IMR-90 (cell line): ENCODE results near the gene SOX9. TPM values are rescaled to one million over a fixed set of nuclear protein-coding genes. Genes with fewer than 3 reads are reported as not detected.

ENCODE experiments used
- ATAC-seq: fragments of 200-7000 bp; cut with Tn5 transposase; 2 replicates; pipeline ENCODE4 v1.9.1; 2020; ENCODE audit warnings: low read depth, mild to moderate bottlenecking, moderate library complexity
- BruUV-seq: library from RNA; stranded (reverse); fragments of 400-500 nt; replicated peaks from 2 replicates; lab custom pipeline; 2021; lab: Mats Ljungman, UMichigan
- CTCF ChIA-PET: fragments of 300-600 bp; formaldehyde crosslinking; extraction: SDS; loops from one replicate; lab custom pipeline; 2021; ENCODE audit warnings: antibody characterized with exemption; lab: Yijun Ruan, JAX
- POLR2A ChIA-PET: fragments of 300-600 bp; sonication (Branson Sonifier 250); formaldehyde crosslinking; loops from one replicate; lab custom pipeline; 2022; ENCODE audit warnings: antibody characterized with exemption; ENCODE audit not compliant: unreplicated experiment; lab: Charles Lee
- DNase-seq: peaks from one replicate; pipeline ENCODE4 v3.0.0; 2013
- H2AFZ ChIP-seq: replicated peaks from 2 replicates; pipeline ENCODE3; 2013; ENCODE audit warnings: low read length, mild to moderate bottlenecking; ENCODE audit not compliant: poor library complexity
- H2AK5ac ChIP-seq: 2 replicates; pipeline ENCODE4 v1.6.1; 2013; ENCODE audit warnings: low read depth, low read length, inconsistent platforms
- H2AK9ac ChIP-seq: replicated peaks from 2 replicates; pipeline ENCODE3; 2013; ENCODE audit warnings: mild to moderate bottlenecking, low read depth, low read length, moderate library complexity; ENCODE audit not compliant: poor library complexity
- H2BK120ac ChIP-seq: 2 replicates; pipeline ENCODE4 v1.6.1; 2013; ENCODE audit warnings: low read depth, low read length, inconsistent platforms
- H2BK15ac ChIP-seq: 3 replicates; pipeline ENCODE4 v1.6.1; 2013; ENCODE audit warnings: low read depth, low read length, inconsistent platforms
- H2BK20ac ChIP-seq: 2 replicates; pipeline ENCODE4 v1.6.1; 2013; ENCODE audit warnings: low read depth, mild to moderate bottlenecking, inconsistent platforms, low read length, moderate library complexity
- H2BK5ac ChIP-seq: 2 replicates; pipeline ENCODE4 v1.6.1; 2013; ENCODE audit warnings: mild to moderate bottlenecking, low read depth, low read length, inconsistent platforms; ENCODE audit not compliant: poor library complexity, severe bottlenecking
- H3K14ac ChIP-seq: replicated peaks from 2 replicates; pipeline ENCODE4 v1.6.1; 2013; ENCODE audit warnings: low read depth, low read length, inconsistent platforms
- H3K18ac ChIP-seq: 2 replicates; pipeline ENCODE4 v1.6.1; 2013; ENCODE audit warnings: low read depth, low read length, control low read depth
- H3K23ac ChIP-seq: 2 replicates; pipeline ENCODE4 v1.6.1; 2013; ENCODE audit warnings: low read depth, low read length, inconsistent platforms
- H3K27ac ChIP-seq: 2 replicates; pipeline ENCODE4 v1.5.1; 2013; ENCODE audit warnings: mild to moderate bottlenecking, control low read depth, low read length; ENCODE audit not compliant: insufficient read depth
- H3K27me3 ChIP-seq: 2 replicates; pipeline ENCODE4 v1.6.1; 2013; ENCODE audit warnings: low read length; ENCODE audit not compliant: control insufficient read depth, insufficient read depth
- H3K36me3 ChIP-seq: 2 replicates; pipeline ENCODE4 v1.6.1; 2013; ENCODE audit warnings: low read length, mixed read lengths; ENCODE audit not compliant: control insufficient read depth, insufficient read depth
- H3K4ac ChIP-seq: 2 replicates; pipeline ENCODE4 v1.6.1; 2013; ENCODE audit warnings: low read depth, low read length, inconsistent platforms
- H3K4me1 ChIP-seq: 2 replicates; pipeline ENCODE4 v1.6.1; 2013; ENCODE audit warnings: low read length, mixed read lengths; ENCODE audit not compliant: control insufficient read depth, insufficient read depth
- H3K4me2 ChIP-seq: 2 replicates; pipeline ENCODE4 v1.6.1; 2013; ENCODE audit warnings: low read depth, mild to moderate bottlenecking, control low read depth, low read length, moderate library complexity
- H3K4me3 ChIP-seq: 2 replicates; pipeline ENCODE4 v1.5.1; 2013; ENCODE audit warnings: low read depth, mild to moderate bottlenecking, control low read depth, low read length, moderate library complexity; ENCODE audit not compliant: insufficient read depth
- H3K56ac ChIP-seq: 2 replicates; pipeline ENCODE4 v1.6.1; 2013; ENCODE audit warnings: low read length, inconsistent platforms; ENCODE audit not compliant: insufficient read depth; ENCODE audit errors: extremely low read depth
- H3K79me1 ChIP-seq, 2 experiments: 2 replicates each; pipeline ENCODE4 v1.6.1; 2013; ENCODE audit warnings: low read length in 2 of 2, inconsistent platforms in 1 of 2, low read depth in 1 of 2
- H3K9ac ChIP-seq: 2 replicates; pipeline ENCODE4 v1.6.1; 2013; ENCODE audit warnings: low read depth, low read length, control low read depth
- H3K9me1 ChIP-seq: 2 replicates; pipeline ENCODE4 v1.6.1; 2013; ENCODE audit warnings: low read length, inconsistent platforms; ENCODE audit not compliant: insufficient read depth
- H3K9me3 ChIP-seq: 2 replicates; pipeline ENCODE4 v1.6.1; 2013; ENCODE audit warnings: low read length; ENCODE audit not compliant: control insufficient read depth, insufficient read depth
- H4K20me1 ChIP-seq: 2 replicates; pipeline ENCODE4 v1.6.1; 2013; ENCODE audit warnings: low read length, inconsistent platforms; ENCODE audit not compliant: insufficient read depth
- H4K5ac ChIP-seq: 2 replicates; pipeline ENCODE4 v1.6.1; 2013; ENCODE audit warnings: mild to moderate bottlenecking, low read depth, low read length, control low read depth
- H4K8ac ChIP-seq, 2 experiments: 2 replicates each; pipeline ENCODE4 v1.6.1; 2013; ENCODE audit warnings: low read depth in 2 of 2, low read length in 2 of 2, control low read depth in 1 of 2, inconsistent platforms in 1 of 2
- H4K91ac ChIP-seq: 2 replicates; pipeline ENCODE4 v1.6.1; 2013; ENCODE audit warnings: low read depth, low read length, inconsistent platforms; ENCODE audit not compliant: insufficient read depth
- CEBPB ChIP-seq: IDR thresholded peaks from 2 replicates; pipeline ENCODE4 v1.6.1; 2012; ENCODE audit warnings: low read depth, low read length, improper control_type of control experiment
- CTCF ChIP-seq: conservative IDR thresholded peaks from 2 replicates; pipeline ENCODE4 v1.5.1; 2012; ENCODE audit warnings: mild to moderate bottlenecking, low read depth, low read length, improper control_type of control experiment
- FOS ChIP-seq: fragments of 150-350 bp; IDR thresholded peaks from 2 replicates; pipeline ENCODE4 v1.6.1; 2016; ENCODE audit warnings: low read depth, low read length
- MAFK ChIP-seq: IDR thresholded peaks from 2 replicates; pipeline ENCODE4 v1.6.1; 2012; ENCODE audit warnings: low read depth, low read length, improper control_type of control experiment
- MAZ ChIP-seq: IDR thresholded peaks from 2 replicates; pipeline ENCODE4 v1.6.1; 2012; ENCODE audit warnings: low read depth, mild to moderate bottlenecking, low read length, improper control_type of control experiment, moderate library complexity, borderline replicate concordance
- MXI1 ChIP-seq: IDR thresholded peaks from 2 replicates; pipeline ENCODE4 v1.6.1; 2012; ENCODE audit warnings: low read depth, mild to moderate bottlenecking, low read length, moderate library complexity, borderline replicate concordance
- NFE2L2 ChIP-seq: fragments of 150-350 bp; IDR thresholded peaks from 2 replicates; pipeline ENCODE4 v1.6.1; 2016; ENCODE audit warnings: low read depth, mild to moderate bottlenecking, low read length
- POLR2A ChIP-seq: IDR thresholded peaks from 2 replicates; pipeline ENCODE4 v1.6.1; 2012; ENCODE audit warnings: mild to moderate bottlenecking, low read depth, low read length
- RAD21 ChIP-seq: IDR thresholded peaks from 2 replicates; pipeline ENCODE4 v1.6.1; 2012; ENCODE audit warnings: low read length, improper control_type of control experiment
- RCOR1 ChIP-seq: IDR thresholded peaks from 2 replicates; pipeline ENCODE4 v1.6.1; 2012; ENCODE audit warnings: mild to moderate bottlenecking, low read length, improper control_type of control experiment; ENCODE audit not compliant: insufficient replicate concordance
- RFX5 ChIP-seq: IDR thresholded peaks from 2 replicates; pipeline ENCODE4 v1.8.0; 2012; ENCODE audit warnings: low read depth, mild to moderate bottlenecking, low read length, moderate library complexity
- SMC3 ChIP-seq: fragments of 150-350 bp; IDR thresholded peaks from 2 replicates; pipeline ENCODE4 v1.6.1; 2016; ENCODE audit warnings: low read depth, mild to moderate bottlenecking, antibody characterized with exemption, low read length, moderate library complexity
- USF2 ChIP-seq: fragments of 150-350 bp; IDR thresholded peaks from 2 replicates; pipeline ENCODE4 v1.6.1; 2017; ENCODE audit warnings: mild to moderate bottlenecking, antibody characterized with exemption, low read length, low read depth
- WGBS, 2 experiments: methylation state at CpG; one replicate each; pipeline versions ENCODE4 v1.1.5 to v1.1.7; 2013; ENCODE audit warnings: missing lambda C conversion rate in 2 of 2; ENCODE audit not compliant: insufficient read length in 1 of 2; ENCODE audit errors: extremely low coverage in 2 of 2; 5-methylcytosine and 5-hydroxymethylcytosine counted together
- dilution Hi-C: fragments of 300-500 bp; cut with HindIII; formaldehyde crosslinking; loops from one replicate; pipeline ENCODE4 v1.14.3; 2018; ENCODE audit warnings: low sequenced_read_pairs; ENCODE audit not compliant: unreplicated experiment
- in situ Hi-C: fragments of 300-500 bp; cut with MboI; formaldehyde crosslinking; loops from 3 replicates; pipeline ENCODE4 v1.14.3; 2019; ENCODE audit warnings: low sequenced_read_pairs, inconsistent platforms, mixed read lengths
- intact Hi-C: fragments of 100-400 bp; cut with micrococcal nuclease; formaldehyde crosslinking; loops from 2 replicates; pipeline ENCODE4 v1.10.0; 2022
- polyA plus RNA-seq, 3 experiments: library from polyadenylated mRNA; depleted of rRNA; stranded (reverse); fragments of >200 nt; gene quantifications; 2 replicates each; pipeline ENCODE4 v1.2.3, GENCODE V29; 2012; ENCODE audit warnings: low replicate concordance in 1 of 3
- total RNA-seq: library from RNA; depleted of rRNA; stranded (reverse); fragments of >200 nt; gene quantifications from 2 replicates; pipeline ENCODE4 v1.2.3, GENCODE V29; 2012

SOX9 gene
- total and polyA plus RNA-seq, 2 of the 4 experiments (the other 2 are of a cell fraction): 4.1 to 12.7 TPM

GRCh38 chr17:72119873-72120641 is 763 bp upstream of the SOX9 start:
- Histone ChIP-seq H2BK120ac (peak overlapping the region; percentile 71), H3K27me3 (peaks cover 11% of the 10 kb centered on the region; the same call in 1 of the 2 replicates), H2BK5ac (peak overlapping the region; percentile 41), H4K20me1 (peaks cover 5% of the 10 kb centered on the region; the same call in 1 of the 2 replicates), H3K27ac (peak overlapping the region; percentile 60), H3K9ac (peak overlapping the region; percentile 62), H3K4me2 (peak overlapping the region; percentile 76), H4K8ac (peak overlapping the region in 1 of 2 experiments; percentile 31; a peak in 1 of 4 replicates), H3K4ac (peak overlapping the region; percentile 75), H4K5ac (no peak overlapping the region), H2BK15ac (peak overlapping the region; percentile 48; the same call in 1 of the 3 replicates), H3K23ac (peak overlapping the region; percentile 70; the same call in 1 of the 2 replicates), H3K9me1 (no peaks in the 10 kb centered on the region), H3K4me1 (peaks cover 14% of the 10 kb centered on the region), H3K56ac (peak overlapping the region; percentile 24; the same call in 1 of the 2 replicates), H3K36me3 (peaks cover 17% of the 10 kb centered on the region), H2AFZ (peak overlapping the region; percentile 90), H3K14ac (peak overlapping the region; percentile 42), H3K4me3 (peak overlapping the region; percentile 58), H2AK5ac (no peak overlapping the region), H3K18ac (peak overlapping the region; percentile 18; the same call in 1 of the 2 replicates), H4K91ac (peak overlapping the region; percentile 32; the same call in 1 of the 2 replicates), H3K79me1 (peaks cover 3 to 20% of the 10 kb centered on the region in 2 experiments; a peak in 3 of 4 replicates), H2AK9ac (peak overlapping the region; percentile 79), H2BK20ac (peak overlapping the region; percentile 22; the same call in 1 of the 2 replicates), H3K9me3 (no peaks in the 10 kb centered on the region)
- 17% methylated on average over 23 of the region's 54 CpGs; no CpG with 5 or more reads in 1 of the 2 experiments for WGBS, 2 experiments
- ChIA-PET CTCF (interaction anchor here (0.7 to 1.5 kb wide), 3 partner anchors 420 to 1353 kb away, joined by 3 to 9 read pairs (median 4); no protein-coding TSS in a partner anchor), POLR2A (interaction anchor here (0.9 to 1.4 kb wide), 4 partner anchors 9 to 420 kb away, joined by 3 to 5 read pairs (median 4); no protein-coding TSS in a partner anchor)
- dilution Hi-C loops: no loop called here
- no TSS peak for BruUV-seq
- peak; percentile 91 for DNase-seq
- intact Hi-C loops: loop anchor here (2.0 to 5.0 kb wide), 4 partner anchors 161 to 881 kb away; no protein-coding TSS in a partner anchor
- ATAC-seq: peak; percentile 5
- in situ Hi-C loops: loop anchor here (10.0 kb wide), 3 partner anchors 655 to 1355 kb away; no protein-coding TSS in a partner anchor
- TF ChIP-seq POLR2A (no peak), MAZ (no peak), NFE2L2 (no peak), FOS (0 out of 2 replicates have a peak, but pooled peaks have one; percentile 9), CEBPB (no peak), SMC3 (no peak), MXI1 (0 out of 2 replicates have a peak, but pooled peaks have one; percentile 29), CTCF (no peak), RCOR1 (no peak), MAFK (0 out of 2 replicates have a peak, but pooled peaks have one; percentile 24), RAD21 (peak; percentile 15; the same call in 1 of the 2 replicates), RFX5 (no peak), USF2 (no peak)
